HL-60 (cell line): ENCODE measurements around the gene MARCHF7.

Experiments used
- DNase-seq, 2 experiments: peaks; one replicate each; pipeline ENCODE4 v3.0.0-alpha.2; 2010 to 2020; ENCODE audit warnings: low read depth in 1 of 2, low spot score in 1 of 2
- H3K27ac ChIP-seq: fragments of 250-450 bp; sonication (Bioruptor Pico); replicated peaks from 2 replicates; pipeline ENCODE4 v1.5.1; 2020; ENCODE audit warnings: mild to moderate bottlenecking, moderate library complexity
- H3K27me3 ChIP-seq: fragments of 250-450 bp; sonication (Bioruptor Pico); 2 replicates; pipeline ENCODE4 v1.5.1; 2021; ENCODE audit warnings: mild to moderate bottlenecking, moderate library complexity; ENCODE audit not compliant: insufficient read depth, poor library complexity, severe bottlenecking
- H3K4me3 ChIP-seq: replicated peaks from 2 replicates; pipeline ENCODE4 v1.5.1; 2011; ENCODE audit warnings: mild to moderate bottlenecking, control low read depth, low read length; ENCODE audit not compliant: insufficient read depth
- GABPA ChIP-seq: IDR thresholded peaks from 2 replicates; pipeline ENCODE4 v1.6.1; 2012; ENCODE audit warnings: low read depth
- POLR2AphosphoS5 ChIP-seq: IDR thresholded peaks from 2 replicates; pipeline ENCODE4 v1.6.1; 2012; ENCODE audit warnings: low read depth
- SPI1 ChIP-seq: IDR thresholded peaks from 2 replicates; pipeline ENCODE4 v1.6.1; 2012; ENCODE audit warnings: low read depth, mild to moderate bottlenecking, borderline replicate concordance
- TF ChIP-seq, protein P1 (sequence below): IDR thresholded peaks from one replicate; pipeline ENCODE4 v1.5.1; 2011; ENCODE audit warnings: low read length, control low read depth, inconsistent platforms; ENCODE audit not compliant: insufficient read depth
- TF ChIP-seq, protein P2 (sequence below): IDR thresholded peaks from 2 replicates; pipeline ENCODE4 v1.6.1; 2012; ENCODE audit warnings: low read depth; ENCODE audit not compliant: insufficient replicate concordance

The MARCHF7 gene

DNA sequence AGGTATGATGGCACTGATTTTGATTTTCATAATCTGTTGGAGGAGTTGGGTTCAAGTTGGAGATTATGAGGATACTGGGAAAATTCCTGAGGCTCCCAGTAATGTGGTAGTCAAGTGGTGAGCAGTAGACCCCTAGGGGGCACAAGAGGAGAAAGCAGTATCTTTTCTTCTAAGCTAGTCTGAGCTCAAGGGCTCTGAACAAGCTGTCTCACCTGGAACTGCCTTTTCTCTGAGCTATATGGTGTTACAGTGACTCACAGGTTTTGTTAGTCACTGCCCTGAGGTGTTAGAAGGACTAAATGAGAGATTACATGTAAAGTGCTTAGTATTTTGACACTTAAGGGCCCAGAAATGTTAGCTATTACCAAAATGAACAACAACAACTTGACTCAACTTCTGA lies 43.5 kb downstream of the MARCHF7 start:
- TF ChIP-seq GABPA (no peak), SPI1 (no peak), POLR2AphosphoS5 (no peak)
- TF ChIP-seq, protein P1, sequence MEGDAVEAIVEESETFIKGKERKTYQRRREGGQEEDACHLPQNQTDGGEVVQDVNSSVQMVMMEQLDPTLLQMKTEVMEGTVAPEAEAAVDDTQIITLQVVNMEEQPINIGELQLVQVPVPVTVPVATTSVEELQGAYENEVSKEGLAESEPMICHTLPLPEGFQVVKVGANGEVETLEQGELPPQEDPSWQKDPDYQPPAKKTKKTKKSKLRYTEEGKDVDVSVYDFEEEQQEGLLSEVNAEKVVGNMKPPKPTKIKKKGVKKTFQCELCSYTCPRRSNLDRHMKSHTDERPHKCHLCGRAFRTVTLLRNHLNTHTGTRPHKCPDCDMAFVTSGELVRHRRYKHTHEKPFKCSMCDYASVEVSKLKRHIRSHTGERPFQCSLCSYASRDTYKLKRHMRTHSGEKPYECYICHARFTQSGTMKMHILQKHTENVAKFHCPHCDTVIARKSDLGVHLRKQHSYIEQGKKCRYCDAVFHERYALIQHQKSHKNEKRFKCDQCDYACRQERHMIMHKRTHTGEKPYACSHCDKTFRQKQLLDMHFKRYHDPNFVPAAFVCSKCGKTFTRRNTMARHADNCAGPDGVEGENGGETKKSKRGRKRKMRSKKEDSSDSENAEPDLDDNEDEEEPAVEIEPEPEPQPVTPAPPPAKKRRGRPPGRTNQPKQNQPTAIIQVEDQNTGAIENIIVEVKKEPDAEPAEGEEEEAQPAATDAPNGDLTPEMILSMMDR: no peak
- TF ChIP-seq, protein P2, sequence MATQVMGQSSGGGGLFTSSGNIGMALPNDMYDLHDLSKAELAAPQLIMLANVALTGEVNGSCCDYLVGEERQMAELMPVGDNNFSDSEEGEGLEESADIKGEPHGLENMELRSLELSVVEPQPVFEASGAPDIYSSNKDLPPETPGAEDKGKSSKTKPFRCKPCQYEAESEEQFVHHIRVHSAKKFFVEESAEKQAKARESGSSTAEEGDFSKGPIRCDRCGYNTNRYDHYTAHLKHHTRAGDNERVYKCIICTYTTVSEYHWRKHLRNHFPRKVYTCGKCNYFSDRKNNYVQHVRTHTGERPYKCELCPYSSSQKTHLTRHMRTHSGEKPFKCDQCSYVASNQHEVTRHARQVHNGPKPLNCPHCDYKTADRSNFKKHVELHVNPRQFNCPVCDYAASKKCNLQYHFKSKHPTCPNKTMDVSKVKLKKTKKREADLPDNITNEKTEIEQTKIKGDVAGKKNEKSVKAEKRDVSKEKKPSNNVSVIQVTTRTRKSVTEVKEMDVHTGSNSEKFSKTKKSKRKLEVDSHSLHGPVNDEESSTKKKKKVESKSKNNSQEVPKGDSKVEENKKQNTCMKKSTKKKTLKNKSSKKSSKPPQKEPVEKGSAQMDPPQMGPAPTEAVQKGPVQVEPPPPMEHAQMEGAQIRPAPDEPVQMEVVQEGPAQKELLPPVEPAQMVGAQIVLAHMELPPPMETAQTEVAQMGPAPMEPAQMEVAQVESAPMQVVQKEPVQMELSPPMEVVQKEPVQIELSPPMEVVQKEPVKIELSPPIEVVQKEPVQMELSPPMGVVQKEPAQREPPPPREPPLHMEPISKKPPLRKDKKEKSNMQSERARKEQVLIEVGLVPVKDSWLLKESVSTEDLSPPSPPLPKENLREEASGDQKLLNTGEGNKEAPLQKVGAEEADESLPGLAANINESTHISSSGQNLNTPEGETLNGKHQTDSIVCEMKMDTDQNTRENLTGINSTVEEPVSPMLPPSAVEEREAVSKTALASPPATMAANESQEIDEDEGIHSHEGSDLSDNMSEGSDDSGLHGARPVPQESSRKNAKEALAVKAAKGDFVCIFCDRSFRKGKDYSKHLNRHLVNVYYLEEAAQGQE: no peak
- no peak overlapping the region for H3K4me3 ChIP-seq
- no peak overlapping the region for H3K27ac ChIP-seq
- H3K27me3 ChIP-seq: no peaks in the 10 kb centered on the region
- DNase-seq: no peak

DNA sequence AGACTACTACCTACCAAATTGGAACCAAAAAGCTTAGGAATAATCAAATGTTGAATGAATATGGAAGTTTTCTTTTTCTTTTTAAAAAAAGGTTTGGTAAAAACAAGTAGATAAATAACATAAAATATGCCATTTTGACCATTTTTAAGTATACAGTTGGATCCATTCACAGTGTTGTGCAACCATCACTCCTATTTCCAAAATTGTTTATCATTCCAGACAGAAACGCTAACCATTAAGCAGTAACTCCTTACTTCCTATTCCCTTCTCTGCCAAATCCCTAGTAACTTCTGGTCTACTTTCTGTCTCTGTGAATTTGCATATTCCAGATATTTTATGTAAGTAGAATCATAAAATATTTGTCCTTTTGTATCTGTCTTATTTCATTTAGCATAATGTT lies 45.9 kb downstream of the MARCHF7 start:
- Histone ChIP-seq H3K4me3 (no peak overlapping the region), H3K27me3 (no peaks in the 10 kb centered on the region), H3K27ac (no peak overlapping the region)
- no peak for DNase-seq
- TF ChIP-seq SPI1 (no peak), GABPA (no peak), POLR2AphosphoS5 (no peak)
- TF ChIP-seq, protein P1: no peak
- TF ChIP-seq, protein P2: no peak

DNA sequence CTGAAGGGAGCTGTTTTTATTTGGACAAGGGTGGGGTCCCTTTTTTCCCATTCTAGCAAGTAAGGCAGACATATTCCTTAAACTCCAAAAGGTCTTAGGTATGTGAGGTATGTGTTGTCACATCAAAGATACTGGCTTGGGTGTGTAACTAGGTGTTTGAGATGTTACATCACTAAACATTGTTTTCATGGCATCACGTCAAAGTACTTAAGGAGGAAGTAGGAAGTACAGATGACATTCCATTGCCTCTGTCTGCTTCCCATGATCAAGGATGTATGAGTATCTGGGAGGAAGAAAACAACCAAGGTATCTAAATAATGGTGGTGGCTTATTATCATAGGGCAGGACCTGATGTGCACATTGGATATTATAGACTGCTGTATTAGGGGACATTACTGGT lies 46.4 kb downstream of the MARCHF7 start:
- TF ChIP-seq POLR2AphosphoS5 (no peak), SPI1 (no peak), GABPA (no peak)
- TF ChIP-seq, protein P2: no peak
- TF ChIP-seq, protein P1: no peak
- Histone ChIP-seq H3K27ac (no peak overlapping the region), H3K4me3 (no peak overlapping the region), H3K27me3 (no peaks in the 10 kb centered on the region)
- no peak for DNase-seq
